Prostate gland (tissue), 2 donors: ENCODE results near the gene LACRT.

Experiments
- CTCF ChIP-seq, 4 experiments: fragments of 200-600 bp in 2 of 4; fragments of 450-650 bp in 2 of 4; sonication (generic) in 2 of 4; IDR thresholded peaks; 1 replicate in 3 of 4; 2 replicates in 1 of 4; pipeline ENCODE4 v1.5.1; 2016 to 2019; ENCODE audit warnings: antibody characterized with exemption in 4 of 4, mild to moderate bottlenecking in 2 of 4, moderate library complexity in 2 of 4
- POLR2A ChIP-seq: fragments of 450-650 bp; IDR thresholded peaks from one replicate; pipeline ENCODE4 v1.6.1; 2016; ENCODE audit warnings: antibody characterized with exemption, mild to moderate bottlenecking

GRCh38 chr12:54584128-54584527 lies 50.6 kb downstream of the LACRT start:
- no peak for TF ChIP-seq POLR2A
- no peak for TF ChIP-seq CTCF (IDR thresholded peaks at IDR 0.05)
